GM21786 (cell line): ENCODE data around the gene WDHD1.
"Not testable (repeated sequence)": the region's sequence is repeated elsewhere in the genome, so short reads cannot be mapped to it uniquely, and the experiment has no call there.

Experiments used
- ATAC-seq: cut with Tn5 transposase; IDR thresholded peaks from one replicate; pipeline ENCODE4 v1.9.1; 2021; ENCODE audit not compliant: unreplicated experiment

Gene WDHD1

GRCh38 chr14:55047301-55048053 is 20.6 kb upstream of the WDHD1 start:
- no peak for ATAC-seq

DNA sequence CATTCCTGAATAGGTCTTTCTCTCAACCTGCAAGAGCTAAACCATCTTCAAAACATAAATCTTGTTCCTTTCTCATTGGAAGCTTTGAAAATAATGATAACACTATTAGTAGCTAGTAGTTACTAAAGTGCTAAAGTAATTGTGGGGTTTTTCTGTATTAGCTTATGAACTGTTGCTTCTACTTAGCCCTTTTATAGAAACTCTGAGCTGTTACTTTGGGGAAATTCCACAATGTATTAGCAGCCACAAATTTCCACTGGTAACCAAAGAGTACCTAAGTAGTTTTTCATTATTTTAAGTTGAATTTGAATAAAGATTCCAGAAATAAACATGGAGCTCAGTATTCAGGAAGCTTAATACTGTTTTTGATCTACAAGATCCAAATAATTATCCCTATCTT is 18.2 kb upstream of the WDHD1 start:
- no peak for ATAC-seq

- ATAC-seq, result no peak
These were observed 16.6 kb upstream of the WDHD1 start for GRCh38 chr14:55043528-55043927.

- ATAC-seq, result no peak
These were observed 11.8 kb upstream of the WDHD1 start for GRCh38 chr14:55038708-55039107.

- ATAC-seq, result not testable (repeated sequence)
These were observed 11.1 kb upstream of the WDHD1 start for GRCh38 chr14:55037995-55038394.

- ATAC-seq, result no peak
These were observed 4.3 kb upstream of the WDHD1 start for GRCh38 chr14:55031190-55031589.

GRCh38 chr14:55028476-55028875 is 1.6 kb upstream of the WDHD1 start:
- no peak for ATAC-seq

DNA sequence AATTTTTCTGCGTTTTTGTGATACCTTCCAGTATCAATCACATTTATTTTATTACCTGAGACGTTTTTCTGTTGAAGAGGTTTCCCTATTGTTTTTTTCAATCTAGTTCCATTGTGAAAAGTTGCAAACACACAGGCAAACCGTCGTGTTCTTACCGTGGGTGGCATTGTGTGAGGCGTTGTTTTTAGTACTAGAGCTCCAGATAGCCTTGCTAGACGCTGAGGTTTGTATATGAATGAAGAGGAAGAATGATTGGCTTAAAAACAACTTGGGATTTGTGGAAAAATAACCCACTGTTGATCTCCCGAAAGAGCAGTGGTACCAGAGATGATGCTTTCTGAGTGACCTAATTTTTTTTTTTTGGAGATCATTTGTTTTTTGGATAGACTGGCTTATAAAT is 1.2 kb upstream of the WDHD1 start:
- no peak for ATAC-seq

DNA sequence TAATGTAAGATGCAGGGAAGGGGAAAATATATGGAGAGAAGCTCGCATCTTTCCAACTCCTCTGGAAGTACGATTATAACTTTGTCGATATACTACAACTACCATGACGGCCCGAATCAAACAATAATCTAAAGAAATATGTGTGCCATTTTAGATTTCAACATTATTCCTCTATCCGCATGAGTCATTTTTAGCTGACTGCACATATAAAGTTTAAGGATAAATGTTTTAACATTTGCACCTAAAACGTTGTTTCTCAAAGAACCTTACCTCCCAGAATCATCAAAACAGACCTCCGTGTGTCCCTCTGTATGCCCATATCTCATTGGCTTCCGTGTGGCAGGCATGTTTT is 482 bp downstream of the WDHD1 start:
- ATAC-seq, result no peak

GRCh38 chr14:55025948-55026347 is 951 bp downstream of the WDHD1 start:
- ATAC-seq, result no peak

GRCh38 chr14:55024365-55024764 is 2.5 kb downstream of the WDHD1 start:
- not testable (repeated sequence) for ATAC-seq

GRCh38 chr14:55019968-55020554 is 6.8 kb downstream of the WDHD1 start:
- no peak for ATAC-seq

DNA sequence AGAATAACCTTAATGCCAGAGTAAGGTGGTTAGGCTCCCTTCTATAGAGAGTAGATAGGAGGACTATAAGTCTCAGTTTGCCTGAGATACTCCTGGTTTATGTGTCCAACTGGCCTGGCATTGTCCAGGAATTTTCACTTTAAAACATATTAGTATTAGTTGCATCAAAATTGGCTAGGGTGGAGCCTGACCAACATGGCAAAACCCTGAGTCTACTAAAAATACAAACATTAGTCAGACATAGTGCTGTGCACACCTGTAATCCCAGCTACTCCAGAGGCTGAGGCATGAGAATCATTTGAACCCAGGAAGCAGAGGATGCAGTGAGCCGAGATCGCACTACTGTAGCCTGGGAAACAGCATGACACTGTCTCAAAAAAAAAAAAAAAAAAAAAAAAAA is 11.9 kb downstream of the WDHD1 start:
- no peak for ATAC-seq

GRCh38 chr14:55005071-55005470 is 21.8 kb downstream of the WDHD1 start:
- ATAC-seq, result no peak

GRCh38 chr14:55000381-55000780 is 26.5 kb downstream of the WDHD1 start:
- no peak for ATAC-seq

GRCh38 chr14:54985156-54985555 is 41.7 kb downstream of the WDHD1 start:
- no peak for ATAC-seq

DNA sequence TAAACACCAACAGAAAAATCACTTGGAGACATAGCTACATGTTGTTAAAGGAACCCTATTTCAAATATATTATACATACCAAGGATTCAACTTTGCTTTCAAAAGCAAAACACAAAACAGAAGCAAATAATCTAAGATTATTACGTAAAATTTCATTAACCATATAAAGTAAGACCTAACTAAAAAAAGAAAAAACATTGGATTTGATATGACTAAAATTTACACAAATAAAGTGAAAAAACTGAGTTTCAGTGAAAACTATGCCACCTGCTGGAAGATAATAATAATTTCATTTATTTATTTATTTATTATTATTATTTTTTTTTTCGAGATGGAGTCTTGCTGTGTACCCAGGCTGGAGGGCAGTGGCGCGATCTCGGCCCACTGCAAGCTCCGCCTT is 45.2 kb downstream of the WDHD1 start:
- no peak for ATAC-seq

DNA sequence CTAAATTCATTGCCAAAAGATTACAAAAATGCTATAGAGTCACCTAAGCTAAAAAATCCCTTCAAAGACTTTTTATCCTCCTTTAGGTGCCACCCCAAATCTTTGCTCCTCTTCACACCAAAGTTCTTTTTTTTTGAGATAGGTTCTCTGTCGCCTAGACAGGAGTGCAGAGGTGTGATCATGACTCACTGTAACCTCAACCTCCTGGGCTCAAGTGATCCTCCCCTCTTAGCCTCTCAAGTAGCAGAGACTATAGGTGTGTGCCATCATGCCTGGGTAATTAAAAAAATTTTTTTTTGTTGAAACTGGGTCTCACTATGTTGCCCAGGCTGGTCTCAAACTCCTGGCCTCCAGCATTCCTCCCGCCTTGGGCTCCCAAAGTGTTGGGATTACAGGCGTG is 47.9 kb downstream of the WDHD1 start:
- no peak for ATAC-seq

- ATAC-seq, result no peak
These were observed 50.6 kb downstream of the WDHD1 start for GRCh38 chr14:54976316-54976715.

DNA sequence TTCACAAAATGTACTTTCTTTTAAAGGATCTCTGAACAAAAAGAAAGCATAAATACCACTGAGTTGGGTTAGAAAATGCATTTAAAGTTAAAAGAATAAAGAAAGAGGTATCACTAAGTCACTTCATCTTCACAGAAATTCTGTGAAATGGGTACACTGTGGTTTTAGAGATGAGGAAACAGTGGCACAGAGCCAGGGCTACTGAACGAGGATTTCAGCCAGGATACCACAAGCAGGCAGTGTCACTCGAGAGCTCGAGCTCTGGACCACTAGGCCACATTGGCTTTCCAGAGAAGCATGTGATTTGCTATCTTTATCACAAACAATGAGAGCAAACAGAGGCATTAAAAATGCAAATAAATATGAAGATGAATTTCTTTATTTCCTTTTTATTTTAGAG is 51.0 kb downstream of the WDHD1 start:
- no peak for ATAC-seq

DNA sequence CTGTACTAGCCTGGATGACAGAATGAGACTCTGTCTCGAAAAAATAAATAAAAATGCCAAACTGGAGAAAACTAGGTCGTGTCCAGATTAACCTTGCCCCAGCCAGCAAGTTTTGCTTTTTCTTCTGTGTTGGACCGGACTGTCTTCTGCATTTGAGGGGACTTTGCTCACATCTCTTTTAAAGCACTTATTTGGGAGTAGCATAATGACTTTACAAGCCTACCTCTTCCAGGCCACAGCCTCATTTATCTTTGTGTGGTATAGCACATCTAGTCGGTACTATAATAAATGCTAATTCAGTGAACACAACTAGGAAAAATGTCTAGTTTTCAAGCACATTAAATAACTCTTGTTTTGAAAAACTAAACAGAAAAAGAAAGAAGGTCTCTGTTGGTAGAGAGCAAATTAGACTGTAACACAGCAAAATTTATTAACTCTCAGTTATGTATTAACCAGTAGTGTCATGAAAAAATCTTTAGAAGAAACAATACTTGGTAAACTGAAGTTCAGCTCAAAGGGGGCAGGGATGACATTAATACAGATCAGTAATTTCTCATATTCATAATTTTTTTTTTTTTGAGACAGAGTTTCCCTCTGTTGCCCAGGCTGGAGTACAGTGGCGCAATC is 52.0 kb downstream of the WDHD1 start:
- ATAC-seq, result no peak

GRCh38 chr14:54967496-54967895 is 59.4 kb downstream of the WDHD1 start:
- ATAC-seq, result no peak

- ATAC-seq, result no peak
These were observed 71.8 kb downstream of the WDHD1 start for GRCh38 chr14:54955143-54955542.
